Anterior cingulate cortex (tissue), 58 donors: ENCODE measurements around the gene HIPK2.
A peak's percentile ranks its signal among the peaks of the same experiment; 100 is the strongest.

ENCODE experiments used
- DNase-seq, 58 donors: peaks; one replicate each; lab custom pipeline; 2025; lab: John Stamatoyannopoulos, UW

The HIPK2 gene

GRCh38 chr7:139526578-139527544, 250.9 kb downstream of the HIPK2 start:
- peak in 1 of 58 donors; percentile 2 for DNase-seq

- no peak for DNase-seq
These were observed 252.0 kb downstream of the HIPK2 start for GRCh38 chr7:139525750-139526149.

GRCh38 chr7:139525239-139525638, 252.6 kb downstream of the HIPK2 start:
- DNase-seq = no peak

GRCh38 chr7:139523968-139524815, 253.6 kb downstream of the HIPK2 start:
- no peak for DNase-seq

- DNase-seq = peak in 14 of 58 donors; percentile 6 to 48 (median 26)
These were observed 254.4 kb downstream of the HIPK2 start, which contains the start of gene CLEC2L for GRCh38 chr7:139523199-139523941. Gene CLEC2L, plus strand, starts transcription at chr7:139523685. Its CDS starts 243 bp downstream, at chr7:139523928.

GRCh38 chr7:139522830-139523198, 255.0 kb downstream of the HIPK2 start:
- DNase-seq = no peak

GRCh38 chr7:139521439-139521838, 256.4 kb downstream of the HIPK2 start:
- no peak for DNase-seq

- DNase-seq = no peak
These were observed 262.5 kb downstream of the HIPK2 start for GRCh38 chr7:139515266-139515665.
